H1 (cell line): ENCODE measurements around the gene DDX41. TPM values are rescaled to one million over a fixed set of nuclear protein-coding genes. Genes with fewer than 3 reads are reported as not detected.
A peak's percentile ranks its signal among the peaks of the same experiment; 100 is the strongest.

Experiments used
- CTCF ChIA-PET: fragments of 300-600 bp; sonication (Branson Sonifier 250); formaldehyde crosslinking; loops from one replicate; lab custom pipeline; 2021; ENCODE audit not compliant: partially characterized antibody; lab: Charles Lee
- POLR2A ChIA-PET: fragments of 300-600 bp; sonication (Branson Sonifier 250); formaldehyde crosslinking; loops from one replicate; lab custom pipeline; 2021; ENCODE audit warnings: inconsistent platforms; ENCODE audit not compliant: partially characterized antibody; lab: Charles Lee
- DNase-seq, 2 experiments: peaks; one replicate each; pipeline versions ENCODE4 v3.0.0 to v3.0.0-alpha.2; 2010 to 2022; ENCODE audit warnings: low spot score in 2 of 2, low read depth in 1 of 2, mixed read lengths in 1 of 2
- FAIRE-seq: peaks from 2 replicates; lab custom pipeline; 2011; peaks lifted over from hg19 to GRCh38; lab: Jason Lieb, UNC
- H2AFZ ChIP-seq: 2 replicates; pipeline ENCODE4 v1.8.1; 2012; ENCODE audit warnings: low read length, inconsistent platforms
- H2AK5ac ChIP-seq: 2 replicates; pipeline ENCODE4 v1.6.1; 2013; ENCODE audit warnings: low read depth, low read length
- H2BK120ac ChIP-seq: replicated peaks from 2 replicates; pipeline ENCODE3; 2013; ENCODE audit warnings: low read depth, low read length, inconsistent platforms
- H2BK12ac ChIP-seq: 2 replicates; pipeline ENCODE4 v1.6.1; 2013; ENCODE audit warnings: low read depth, low read length
- H2BK15ac ChIP-seq: 2 replicates; pipeline ENCODE4 v1.6.1; 2013; ENCODE audit warnings: low read length
- H2BK20ac ChIP-seq: 2 replicates; pipeline ENCODE4 v1.6.1; 2013; ENCODE audit warnings: low read length
- H2BK5ac ChIP-seq: 2 replicates; pipeline ENCODE4 v1.6.1; 2013; ENCODE audit warnings: low read depth, low read length
- H3K14ac ChIP-seq: 2 replicates; pipeline ENCODE4 v1.6.1; 2013; ENCODE audit warnings: inconsistent platforms; ENCODE audit not compliant: insufficient read length
- H3K18ac ChIP-seq: 2 replicates; pipeline ENCODE4 v1.6.1; 2013; ENCODE audit warnings: low read length; ENCODE audit errors: extremely low read depth
- H3K23ac ChIP-seq: 2 replicates; pipeline ENCODE4 v1.6.1; 2013; ENCODE audit warnings: inconsistent platforms; ENCODE audit not compliant: insufficient read length
- H3K23me2 ChIP-seq: 2 replicates; pipeline ENCODE4 v1.6.1; 2013; ENCODE audit warnings: low read depth, low read length
- H3K27ac ChIP-seq: 2 replicates; pipeline ENCODE4 v1.6.1; 2011; ENCODE audit warnings: low read depth, low read length, inconsistent platforms
- H3K27me3 ChIP-seq, 4 experiments: replicated peaks in 1 of 4; 1 replicate in 1 of 4; 2 replicates in 3 of 4; pipeline versions ENCODE4 v1.6.1 to v1.8.1; 2011 to 2013; ENCODE audit warnings: low read length in 3 of 4, mild to moderate bottlenecking in 3 of 4, inconsistent platforms in 2 of 4, mixed read lengths in 2 of 4, moderate library complexity in 1 of 4; ENCODE audit not compliant: control insufficient read depth in 3 of 4, insufficient read depth in 3 of 4; ENCODE audit errors: extremely low read depth in 1 of 4
- H3K36me3 ChIP-seq, 4 experiments: 2 replicates each; pipeline versions ENCODE4 v1.6.1 to v1.8.1; 2011 to 2013; ENCODE audit warnings: mild to moderate bottlenecking in 4 of 4, low read length in 3 of 4, moderate library complexity in 2 of 4, control low read depth in 1 of 4, inconsistent platforms in 1 of 4; ENCODE audit not compliant: insufficient read depth in 4 of 4, control insufficient read depth in 2 of 4
- H3K4ac ChIP-seq: replicated peaks from 2 replicates; pipeline ENCODE3; 2013; ENCODE audit warnings: low read length, low read depth, mixed read lengths, inconsistent platforms; ENCODE audit not compliant: insufficient read length
- H3K4me1 ChIP-seq, 4 experiments: replicated peaks in 1 of 4; 1 replicate in 1 of 4; 2 replicates in 3 of 4; pipeline versions ENCODE4 v1.6.1 to v1.8.1; 2011 to 2013; ENCODE audit warnings: low read length in 3 of 4, inconsistent platforms in 2 of 4, mixed read lengths in 1 of 4; ENCODE audit not compliant: insufficient read depth in 4 of 4, control insufficient read depth in 3 of 4
- H3K4me2 ChIP-seq, 2 experiments: 2 replicates each; pipeline versions ENCODE4 v1.6.1 to v1.8.1; 2011 to 2013; ENCODE audit warnings: low read depth in 2 of 2, low read length in 2 of 2, control low read depth in 1 of 2, inconsistent platforms in 1 of 2, mild to moderate bottlenecking in 1 of 2; ENCODE audit not compliant: insufficient read depth in 1 of 2
- H3K4me3 ChIP-seq, 4 experiments: fragments of 200-600, 300-600 bp in 1 of 4; sonication (generic), shearing (Covaris generic), sonication (Bioruptor Twin) in 1 of 4; 2 replicates each; pipeline versions ENCODE4 v1.5.1 to v1.8.1; 2011 to 2016; ENCODE audit warnings: low read length in 4 of 4, low read depth in 3 of 4, control low read depth in 2 of 4, inconsistent platforms in 2 of 4, mild to moderate bottlenecking in 2 of 4, mixed read lengths in 1 of 4, moderate library complexity in 1 of 4; ENCODE audit not compliant: insufficient read depth in 2 of 4; ENCODE audit errors: extremely low read depth in 1 of 4
- H3K56ac ChIP-seq: replicated peaks from 2 replicates; pipeline ENCODE3; 2013; ENCODE audit warnings: low read depth, mild to moderate bottlenecking, mixed read lengths, low read length, inconsistent platforms; ENCODE audit not compliant: insufficient read length
- H3K79me1 ChIP-seq: 2 replicates; pipeline ENCODE4 v1.6.1; 2013; ENCODE audit warnings: low read depth, low read length, control low read depth
- H3K79me2 ChIP-seq, 2 experiments: 2 replicates each; pipeline versions ENCODE4 v1.6.1 to v1.8.1; 2012 to 2013; ENCODE audit warnings: low read length in 2 of 2, mild to moderate bottlenecking in 2 of 2, inconsistent platforms in 1 of 2; ENCODE audit not compliant: insufficient read depth in 2 of 2, control insufficient read depth in 1 of 2
- H3K9ac ChIP-seq, 4 experiments: replicated peaks in 1 of 4; 1 replicate in 1 of 4; 2 replicates in 3 of 4; pipeline versions ENCODE4 v1.6.1 to v1.8.1; 2011 to 2013; ENCODE audit warnings: low read depth in 3 of 4, low read length in 3 of 4, control low read depth in 2 of 4, mild to moderate bottlenecking in 2 of 4, moderate library complexity in 2 of 4, inconsistent platforms in 1 of 4; ENCODE audit errors: extremely low read depth in 1 of 4
- H3K9me3 ChIP-seq, 2 experiments: 2 replicates each; pipeline versions ENCODE4 v1.6.1 to v1.8.1; 2012 to 2013; ENCODE audit warnings: mild to moderate bottlenecking in 2 of 2, moderate library complexity in 2 of 2, control low read depth in 1 of 2, inconsistent platforms in 1 of 2, low read depth in 1 of 2, low read length in 1 of 2, mixed read lengths in 1 of 2; ENCODE audit not compliant: insufficient read depth in 2 of 2
- H4K20me1 ChIP-seq, 2 experiments: replicated peaks in 1 of 2; 2 replicates each; pipeline versions ENCODE3 to v1.8.1; 2011 to 2013; ENCODE audit warnings: inconsistent platforms in 2 of 2, low read length in 2 of 2, mild to moderate bottlenecking in 1 of 2; ENCODE audit not compliant: insufficient read depth in 2 of 2, control insufficient read depth in 1 of 2
- H4K5ac ChIP-seq: 2 replicates; pipeline ENCODE4 v1.6.1; 2013; ENCODE audit warnings: low read length, low read depth, mixed read lengths, inconsistent platforms; ENCODE audit not compliant: insufficient read length
- H4K8ac ChIP-seq: 2 replicates; pipeline ENCODE4 v1.8.0; 2013; ENCODE audit warnings: mild to moderate bottlenecking, moderate library complexity, low read length, inconsistent platforms; ENCODE audit not compliant: insufficient read depth; ENCODE audit errors: extremely low read depth
- H4K91ac ChIP-seq: replicated peaks from 2 replicates; pipeline ENCODE3; 2013; ENCODE audit warnings: low read length, mixed read lengths, inconsistent platforms; ENCODE audit not compliant: insufficient read length
- ASH2L ChIP-seq: fragments of 200-600, 300-600 bp; sonication (generic); IDR thresholded peaks from one replicate; pipeline ENCODE4 v1.7.1; 2017; ENCODE audit warnings: low read length
- CBX8 ChIP-seq: fragments of 300-800, 300-1000 bp; sonication (generic); IDR thresholded peaks from 2 replicates; pipeline ENCODE4 v1.7.1; 2016; ENCODE audit warnings: low read depth, low read length, borderline replicate concordance
- CTBP2 ChIP-seq: IDR thresholded peaks from 2 replicates; pipeline ENCODE4 v1.7.0; 2011; ENCODE audit warnings: borderline replicate concordance, mild to moderate bottlenecking, moderate library complexity, mixed read lengths, low read length; ENCODE audit not compliant: insufficient read depth, insufficient read length
- CTCF ChIP-seq, 3 experiments: IDR thresholded peaks; 1 replicate in 2 of 3; 2 replicates in 1 of 3; pipeline versions ENCODE4 v1.5.1 to v1.6.1; 2011; ENCODE audit warnings: low read length in 3 of 3, mild to moderate bottlenecking in 3 of 3, inconsistent platforms in 2 of 3, low read depth in 1 of 3, moderate library complexity in 1 of 3; ENCODE audit not compliant: insufficient read depth in 1 of 3; ENCODE audit errors: control extremely low read depth in 1 of 3
- GABPA ChIP-seq: IDR thresholded peaks from 2 replicates; pipeline ENCODE4 v1.6.1; 2011; ENCODE audit warnings: mild to moderate bottlenecking, low read length, moderate library complexity, borderline replicate concordance; ENCODE audit not compliant: insufficient read depth
- KDM4A ChIP-seq: IDR thresholded peaks from one replicate; pipeline ENCODE4 v1.7.1; 2012; ENCODE audit warnings: low read depth, mild to moderate bottlenecking, moderate library complexity, low read length, inconsistent platforms; ENCODE audit not compliant: severe bottlenecking
- SIX5 ChIP-seq: IDR thresholded peaks from 2 replicates; pipeline ENCODE4 v1.6.1; 2011; ENCODE audit warnings: mild to moderate bottlenecking, low read depth, low read length
- WGBS, 2 experiments: shearing (Covaris generic) in 1 of 2; methylation state at CpG; one replicate each; pipeline versions ENCODE4 v1.1.6 to v1.1.7; 2013 to 2015; ENCODE audit warnings: low lambda C conversion rate in 2 of 2, mixed read lengths in 2 of 2, inconsistent platforms in 1 of 2, low coverage in 1 of 2, missing lambda C conversion rate in 1 of 2; ENCODE audit not compliant: insufficient replicate concordance in 2 of 2, insufficient coverage in 1 of 2, insufficient read length in 1 of 2; ENCODE audit errors: extremely low coverage in 1 of 2, missing lambda C conversion rate in 1 of 2; 5-methylcytosine and 5-hydroxymethylcytosine counted together
- polyA plus RNA-seq, 7 experiments: library from polyadenylated mRNA; depleted of rRNA in 3 of 7; stranded (reverse) in 5 of 7; unstranded in 2 of 7; fragments of >200 nt in 5 of 7; fragments of 200-250 nt in 2 of 7; gene quantifications; 1 replicate in 5 of 7; 2 replicates in 1 of 7; 4 replicates in 1 of 7; pipeline versions ENCODE4 v1.2.1 to v1.2.3, GENCODE V29; 2011 to 2013; ENCODE audit warnings: missing spikeins in 2 of 7, mixed read lengths in 2 of 7
- total RNA-seq: library from RNA; stranded (reverse); fragmentation: NEBNext Ultra II Directional; extraction: Animal tissue kit (Norgen Biotek cat#: 25700); gene quantifications from 2 replicates; pipeline ENCODE4 v1.2.1, GENCODE V29; 2021

The DDX41 gene
- total and polyA plus RNA-seq, 2 of the 8 experiments (the other 6 are each of a cell fraction or from before 2014, with no cell fraction given) = 102 to 135 TPM

- Histone ChIP-seq H3K4ac (peak overlapping the region; percentile 18), H4K20me1 (no peaks in the 10 kb centered on the region), H2BK120ac (no peak overlapping the region), H3K9me3 (no peaks in the 10 kb centered on the region), H2BK12ac (peak overlapping the region; percentile 68; the same call in 1 of the 2 replicates), H4K91ac (no peak overlapping the region), H3K18ac (peak overlapping the region; percentile 19; the same call in 1 of the 2 replicates), H3K4me3 (peak overlapping the region; percentile 61 to 83 (median 64)), H3K27me3 (peaks cover 2 to 12% (median 11%) of the 10 kb centered on the region in 4 experiments; a peak in 6 of 7 replicates), H2AFZ (no peak overlapping the region), H2BK5ac (peak overlapping the region; percentile 35; the same call in 1 of the 2 replicates), H3K79me2 (peaks cover 0 to 8% of the 10 kb centered on the region in 2 experiments; a peak in 1 of 4 replicates), H3K27ac (no peak overlapping the region; the same call in 1 of the 2 replicates), H3K36me3 (peaks cover 0 to 5% (median 2%) of the 10 kb centered on the region in 4 experiments; a peak in 3 of 8 replicates), H3K9ac (peak overlapping the region in 3 of 4 experiments; percentile 0 to 39 (median 20); a peak in 3 of 7 replicates), H2AK5ac (no peak overlapping the region), H3K4me2 (peak overlapping the region; percentile 84 to 88), H3K23me2 (peaks cover 10% of the 10 kb centered on the region), H3K23ac (no peak overlapping the region), H3K79me1 (no peaks in the 10 kb centered on the region; the same call in 1 of the 2 replicates), H2BK20ac (peak overlapping the region; percentile 72; the same call in 1 of the 2 replicates), H3K4me1 (peaks cover 0 to 31% (median 27%) of the 10 kb centered on the region in 4 experiments; a peak in 6 of 7 replicates), H4K5ac (no peak overlapping the region), H3K56ac (no peak overlapping the region), H2BK15ac (peak overlapping the region; percentile 92), H3K14ac (no peak overlapping the region), H4K8ac (no peak overlapping the region)
- WGBS, 2 experiments = 21% methylated on average over 41 of the region's 48 CpGs; no CpG with 5 or more reads in 1 of the 2 experiments
- FAIRE-seq (no peak), DNase-seq (no peak)
- ChIA-PET POLR2A (interaction anchor here (0.6 to 67.5 kb wide), 14 partner anchors 17 to 149 kb away, joined by 3 to 3349 read pairs (median 4); partner anchors contain the start of genes DBN1, DDX41, DOK3 and GRK6), CTCF (interaction anchor here (0.6 to 20.8 kb wide), 7 partner anchors 8 to 189 kb away, joined by 3 to 306 read pairs (median 3); partner anchors contain the start of genes DOK3 and PRR7)
- TF ChIP-seq CTBP2 = no peak
- peak; percentile 73 for TF ChIP-seq KDM4A
- no peak for TF ChIP-seq SIX5
- TF ChIP-seq GABPA = 0 out of 2 replicates have a peak, but pooled peaks have one; percentile 53
- TF ChIP-seq ASH2L = no peak
- TF ChIP-seq CBX8 = no peak
- TF ChIP-seq CTCF (IDR thresholded peaks at IDR 0.05; ENCODE audit: control extremely low read depth in 1 of 3, insufficient read depth in 1 of 3, low read depth in 1 of 3, low read length in 3 of 3) = no peak
These were observed 18.6 kb downstream of the DDX41 start for GRCh38 chr5:177498013-177498787.
